K562 (cell line): ENCODE results near the gene SERPINA10. TPM values are rescaled to one million over a fixed set of nuclear protein-coding genes. Genes with fewer than 3 reads are reported as not detected.

Experiments
- ATAC-seq: fragments of 200-7000 bp; cut with Tn5 transposase; 3 replicates; pipeline ENCODE4 v1.9.1; 2020; ENCODE audit warnings: moderate library complexity
- BruUV-seq: library from RNA; stranded (reverse); fragments of 400-500 nt; replicated peaks from 2 replicates; lab custom pipeline; 2021; lab: Mats Ljungman, UMichigan
- CTCF ChIA-PET: fragments of 300-600 bp; formaldehyde crosslinking; extraction: SDS; loops from one replicate; lab custom pipeline; 2021; ENCODE audit warnings: low intra/inter-chr PET ratio; lab: Yijun Ruan, JAX
- POLR2A ChIA-PET: fragments of 300-600, 350-650 bp; sonication (Branson Sonifier 250); formaldehyde crosslinking; extraction: SDS; loops from one replicate; lab custom pipeline; 2021; ENCODE audit warnings: antibody characterized with exemption, inconsistent platforms; lab: Yijun Ruan, JAX
- DNase-seq, 4 experiments: peaks; one replicate each; pipeline versions ENCODE4 v3.0.0 to v3.0.0-alpha.2; 2011 to 2018; ENCODE audit warnings: low spot score in 3 of 4, mixed read lengths in 3 of 4; ENCODE audit errors: extremely low read depth in 1 of 4
- FAIRE-seq: peaks from 2 replicates; lab custom pipeline; 2011; peaks lifted over from hg19 to GRCh38; lab: Jason Lieb, UNC
- H2AFZ ChIP-seq: 2 replicates; pipeline ENCODE4 v1.6.0; 2011; ENCODE audit warnings: low read depth, low read length, control low read depth, inconsistent platforms
- H3K27ac ChIP-seq: fragments of 200-600 bp; 3 replicates; pipeline ENCODE4 v1.8.0; 2011; ENCODE audit warnings: low read depth, mild to moderate bottlenecking, control low read depth, inconsistent platforms, low read length, moderate library complexity, mixed read lengths; ENCODE audit errors: extremely low read depth
- H3K27me3 ChIP-seq, 2 experiments: fragments of 300-600 bp in 1 of 2; 2 replicates in 1 of 2; 3 replicates in 1 of 2; pipeline versions ENCODE4 v1.6.0 to v1.8.0; 2011; ENCODE audit warnings: inconsistent platforms in 2 of 2, low read length in 2 of 2, mild to moderate bottlenecking in 1 of 2, mixed read lengths in 1 of 2, moderate library complexity in 1 of 2; ENCODE audit not compliant: control insufficient read depth in 2 of 2, insufficient read depth in 2 of 2
- H3K36me3 ChIP-seq: fragments of 300-600 bp; 3 replicates; pipeline ENCODE4 v1.8.0; 2011; ENCODE audit warnings: mild to moderate bottlenecking, low read length, inconsistent platforms; ENCODE audit not compliant: control insufficient read depth, insufficient read depth
- H3K4me1 ChIP-seq, 2 experiments: fragments of 200-600 bp in 1 of 2; replicated peaks in 1 of 2; 2 replicates in 1 of 2; 3 replicates in 1 of 2; pipeline versions ENCODE4 v1.5.1 to v1.8.0; 2011; ENCODE audit warnings: inconsistent platforms in 2 of 2, low read length in 2 of 2, mild to moderate bottlenecking in 1 of 2, mixed read lengths in 1 of 2, moderate library complexity in 1 of 2; ENCODE audit not compliant: control insufficient read depth in 2 of 2, insufficient read depth in 2 of 2
- H3K4me2 ChIP-seq: 2 replicates; pipeline ENCODE4 v1.6.1; 2011; ENCODE audit warnings: low read length, control low read depth, inconsistent platforms, mixed read lengths; ENCODE audit not compliant: insufficient read depth
- H3K4me3 ChIP-seq: fragments of 200-600 bp; sonication (generic), shearing (Covaris generic); 2 replicates; pipeline ENCODE4 v1.5.1; 2016; ENCODE audit warnings: control low read depth, inconsistent platforms
- H3K79me2 ChIP-seq: fragments of 200-600 bp; 3 replicates; pipeline ENCODE4 v1.8.0; 2011; ENCODE audit warnings: low read length, inconsistent platforms; ENCODE audit not compliant: control insufficient read depth, insufficient read depth
- H3K9ac ChIP-seq, 2 experiments: 2 replicates each; pipeline versions ENCODE4 v1.6.0 to v1.6.1; 2011; ENCODE audit warnings: low read depth in 2 of 2, low read length in 2 of 2, control low read depth in 1 of 2, inconsistent platforms in 1 of 2, mild to moderate bottlenecking in 1 of 2, mixed read lengths in 1 of 2; ENCODE audit not compliant: insufficient read depth in 1 of 2
- H3K9me1 ChIP-seq: one replicate; pipeline ENCODE4 v1.6.0; 2011; ENCODE audit warnings: inconsistent platforms, mild to moderate bottlenecking, low read length, moderate library complexity; ENCODE audit not compliant: control insufficient read depth, insufficient read depth
- H3K9me3 ChIP-seq: replicated peaks from 2 replicates; pipeline ENCODE4 v1.5.1; 2011; ENCODE audit warnings: low read depth, low read length, inconsistent platforms; ENCODE audit not compliant: control insufficient read depth, insufficient read depth
- H4K20me1 ChIP-seq: replicated peaks from 2 replicates; pipeline ENCODE4 v1.6.1; 2011; ENCODE audit warnings: low read length, inconsistent platforms, mixed read lengths; ENCODE audit not compliant: control insufficient read depth, insufficient read depth
- BACH1 ChIP-seq: fragments of 200-800 bp; sonication (Bioruptor generic); IDR thresholded peaks from 2 replicates; pipeline ENCODE4 v1.6.1; 2016; ENCODE audit warnings: missing genetic modification characterization, missing compliant biosample characterization
- CTBP1 ChIP-seq: fragments of 450-650 bp; IDR thresholded peaks from 2 replicates; pipeline ENCODE4 v1.6.1; 2016; ENCODE audit warnings: borderline replicate concordance
- ETV1 ChIP-seq: fragments of 450-650 bp; conservative IDR thresholded peaks from 2 replicates; pipeline ENCODE4 v1.6.1; 2016; ENCODE audit warnings: missing genetic modification characterization, control low read depth, low read depth, missing compliant biosample characterization
- GABPA ChIP-seq: fragments of 200-800 bp; sonication (Bioruptor generic); conservative IDR thresholded peaks from 2 replicates; pipeline ENCODE4 v1.6.1; 2016; ENCODE audit warnings: low read depth, missing genetic modification characterization, missing compliant biosample characterization
- MAFK ChIP-seq: IDR thresholded peaks from 2 replicates; pipeline ENCODE4 v1.6.1; 2011; ENCODE audit warnings: low read length, improper control_type of control experiment
- MAX ChIP-seq: sonication (generic); formaldehyde crosslinking; IDR thresholded peaks from 2 replicates; pipeline ENCODE4 v1.9.0; 2022; ENCODE audit warnings: mild to moderate bottlenecking, missing genetic modification reagents
- NCOA4 ChIP-seq: fragments of 450-650 bp; IDR thresholded peaks from 2 replicates; pipeline ENCODE4 v1.6.1; 2018; ENCODE audit warnings: mild to moderate bottlenecking; ENCODE audit not compliant: partially characterized antibody
- PHB ChIP-seq: fragments of 250-450 bp; sonication (Bioruptor Pico); IDR thresholded peaks from 2 replicates; pipeline ENCODE4 v1.5.0; 2021
- POLR3A ChIP-seq: IDR thresholded peaks from 2 replicates; pipeline ENCODE4 v1.6.1; 2011; ENCODE audit warnings: borderline replicate concordance, mild to moderate bottlenecking, moderate library complexity; ENCODE audit not compliant: insufficient read length, insufficient read depth; ENCODE audit errors: extremely low read depth
- RBM14 ChIP-seq: fragments of 200-400 bp; formaldehyde crosslinking; IDR thresholded peaks from 2 replicates; pipeline ENCODE4 v1.6.1; 2018; ENCODE audit warnings: low read depth, mild to moderate bottlenecking, low read length, moderate library complexity, borderline replicate concordance; ENCODE audit not compliant: insufficient read depth
- TAF7 ChIP-seq: fragments of 450-650 bp; IDR thresholded peaks from 2 replicates; pipeline ENCODE4 v1.6.1; 2016; ENCODE audit warnings: missing genetic modification characterization, missing compliant biosample characterization
- ZBTB33 ChIP-seq: sonication (generic); formaldehyde crosslinking; IDR thresholded peaks from 2 replicates; pipeline ENCODE4 v1.8.1; 2023; ENCODE audit warnings: mild to moderate bottlenecking, missing genetic modification reagents
- ZC3H4 ChIP-seq: sonication (generic); formaldehyde crosslinking; IDR thresholded peaks from 2 replicates; pipeline ENCODE4 v1.9.0; 2021; ENCODE audit warnings: missing genetic modification reagents, borderline replicate concordance
- ZNF263 ChIP-seq: sonication (generic); formaldehyde crosslinking; IDR thresholded peaks from 2 replicates; pipeline ENCODE4 v1.8.0; 2022; ENCODE audit warnings: mild to moderate bottlenecking, missing genetic modification reagents, borderline replicate concordance
- ZNF589 ChIP-seq: fragments of 200-800 bp; sonication (Bioruptor generic); IDR thresholded peaks from 2 replicates; pipeline ENCODE4 v1.6.1; 2016; ENCODE audit warnings: low read depth, missing genetic modification characterization, missing compliant biosample characterization
- ZNF695 ChIP-seq: fragments of 450-650 bp; formaldehyde crosslinking; IDR thresholded peaks from 2 replicates; pipeline ENCODE4 v1.4.0; 2020; ENCODE audit warnings: mild to moderate bottlenecking, moderate library complexity
- WGBS: fragments of 100-300 bp; shearing (Covaris generic); methylation state at CpG from one replicate; pipeline ENCODE4 v1.1.6; 2016; ENCODE audit warnings: low coverage, mixed read lengths; ENCODE audit not compliant: insufficient coverage; ENCODE audit errors: missing lambda C conversion rate; 5-methylcytosine and 5-hydroxymethylcytosine counted together
- in situ Hi-C: fragments of 300-500 bp; cut with MboI; formaldehyde crosslinking; loops from 4 replicates; pipeline ENCODE4 v1.15.0; 2018; ENCODE audit warnings: inconsistent platforms, mixed read lengths
- intact Hi-C: fragments of 100-400 bp; cut with micrococcal nuclease; formaldehyde crosslinking; loops from 2 replicates; pipeline ENCODE4 v1.14.2; 2022
- polyA plus RNA-seq, 8 experiments: library from polyadenylated mRNA; depleted of rRNA in 4 of 8; stranded (reverse) in 5 of 8; unstranded in 3 of 8; fragments of >200 nt; fragmentation: Nextera tagmentation in 2 of 8; fragmentation: Illumina TruSeq in 1 of 8; extraction: Ambion mirVana in 2 of 8; extraction: Trizol in 1 of 8; gene quantifications; 2 replicates each; pipeline versions ENCODE4 v1.2.1 to v1.2.3, GENCODE V29; 2011 to 2014; ENCODE audit warnings: inconsistent platforms in 1 of 8, missing spikeins in 1 of 8
- total RNA-seq, 7 experiments: library from RNA; depleted of rRNA in 6 of 7; stranded (reverse); fragments of >200 nt in 6 of 7; fragmentation: Illumina TruSeq in 2 of 7; extraction: Trizol in 2 of 7; gene quantifications; 2 replicates each; pipeline versions ENCODE4 v1.2.1 to v1.2.3, GENCODE V29; 2011 to 2021; ENCODE audit warnings: low replicate concordance in 1 of 7
- TF ChIP-seq, protein P1 (sequence below): fragments of 450-650 bp; formaldehyde crosslinking; IDR thresholded peaks from 2 replicates; pipeline ENCODE4 v1.4.0; 2020; ENCODE audit warnings: mild to moderate bottlenecking, moderate library complexity

SERPINA10 gene
- total and polyA plus RNA-seq, 9 of the 15 experiments (the other 6 are each of a cell fraction or from before 2014, with no cell fraction given): not detected

DNA sequence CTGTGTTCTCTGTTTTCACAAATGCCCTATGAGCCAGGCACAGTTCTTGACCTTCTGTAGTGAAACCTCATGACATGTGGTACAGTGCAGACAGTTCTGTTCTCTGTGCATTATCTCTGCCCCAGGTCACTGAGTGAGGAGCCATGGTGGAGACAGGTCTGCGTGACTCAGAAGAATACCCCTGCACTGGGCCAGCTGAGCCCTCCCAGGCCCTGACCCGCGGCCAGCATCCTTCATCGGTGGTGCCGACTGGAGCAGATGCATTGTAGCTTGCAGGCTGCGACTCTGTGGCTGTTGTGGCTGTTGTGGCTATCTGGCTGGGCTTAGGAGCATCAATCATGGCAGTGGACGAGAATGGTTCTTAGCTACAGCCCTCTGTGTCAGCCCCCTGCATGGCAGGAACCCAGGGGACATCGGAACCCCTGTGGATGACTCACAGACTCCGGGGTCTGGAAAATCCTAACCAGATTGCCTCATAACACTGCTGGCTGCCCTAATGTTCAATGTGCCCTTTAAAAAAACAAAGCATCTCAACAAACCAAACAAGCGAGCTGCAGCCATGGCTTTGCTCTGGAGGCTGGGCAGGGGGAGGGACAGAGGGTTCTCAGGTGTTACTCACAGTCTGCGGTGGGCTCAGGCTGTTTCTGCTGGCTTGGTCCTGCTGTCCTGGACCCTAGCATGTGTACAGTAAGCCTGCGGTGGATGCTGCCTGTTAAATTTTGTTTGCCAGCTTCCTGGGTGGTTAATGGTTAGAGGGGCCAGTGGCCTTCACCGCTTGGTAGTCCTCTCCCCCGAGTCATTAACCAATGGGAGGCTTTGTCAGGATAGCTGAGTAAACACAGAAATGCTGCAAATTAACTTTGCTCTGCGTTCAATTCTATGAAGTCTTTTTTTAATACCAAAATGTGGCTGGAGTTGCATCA is 29.8 kb upstream of the SERPINA10 start, which contains the start of gene SERPINA6:
SERPINA6 (minus strand) TSS at position 689 of the 923 bp plus-strand sequence. CDS start 8,688 bp downstream, outside the sequence.
- no peak for TF ChIP-seq POLR3A
- TF ChIP-seq ZC3H4 (CRISPR knock-in tag): no peak
- TF ChIP-seq ZBTB33: no peak
- TF ChIP-seq PHB: no peak
- no peak for TF ChIP-seq TAF7
- TF ChIP-seq GABPA (tag): no peak
- no peak for TF ChIP-seq MAX (CRISPR knock-in tag)
- TF ChIP-seq CTBP1: no peak
- no peak for TF ChIP-seq RBM14
- no peak for TF ChIP-seq BACH1
- no peak for TF ChIP-seq ZNF589 (CRISPR knock-in tag)
- no peak for TF ChIP-seq MAFK
- no peak for TF ChIP-seq ETV1 (tag)
- no peak for TF ChIP-seq ZNF695 (CRISPR knock-in tag)
- TF ChIP-seq ZNF263 (CRISPR knock-in tag): no peak
- TF ChIP-seq, protein P1, sequence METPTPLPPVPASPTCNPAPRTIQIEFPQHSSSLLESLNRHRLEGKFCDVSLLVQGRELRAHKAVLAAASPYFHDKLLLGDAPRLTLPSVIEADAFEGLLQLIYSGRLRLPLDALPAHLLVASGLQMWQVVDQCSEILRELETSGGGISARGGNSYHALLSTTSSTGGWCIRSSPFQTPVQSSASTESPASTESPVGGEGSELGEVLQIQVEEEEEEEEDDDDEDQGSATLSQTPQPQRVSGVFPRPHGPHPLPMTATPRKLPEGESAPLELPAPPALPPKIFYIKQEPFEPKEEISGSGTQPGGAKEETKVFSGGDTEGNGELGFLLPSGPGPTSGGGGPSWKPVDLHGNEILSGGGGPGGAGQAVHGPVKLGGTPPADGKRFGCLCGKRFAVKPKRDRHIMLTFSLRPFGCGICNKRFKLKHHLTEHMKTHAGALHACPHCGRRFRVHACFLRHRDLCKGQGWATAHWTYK: no peak
- no peak for TF ChIP-seq NCOA4
- no peak for FAIRE-seq
- no peak within 1 kb of the TSS for H3K4me3 ChIP-seq
- no peaks in the 10 kb centered on the region for H3K4me1 ChIP-seq
- H3K36me3 ChIP-seq: no peaks in the 10 kb centered on the region
- intact Hi-C loops (no loop called here), in situ Hi-C loops (no loop called here)
- no peaks in the 10 kb centered on the region for H3K9me1 ChIP-seq
- H3K27me3 ChIP-seq: no peaks in the 10 kb centered on the region
- no peak for ATAC-seq
- H3K27ac ChIP-seq: no peak within 1 kb of the TSS
- BruUV-seq: no TSS peak
- H3K9me3 ChIP-seq: no peaks in the 10 kb centered on the region
- ChIA-PET POLR2A (no interaction called here), CTCF (no interaction called here)
- no peak within 1 kb of the TSS for H3K9ac ChIP-seq
- H3K79me2 ChIP-seq: no peaks in the 10 kb centered on the region
- WGBS: 2% methylated on average over 15 of the region's 15 CpGs
- no peak for DNase-seq
- H4K20me1 ChIP-seq: no peaks in the 10 kb centered on the region
- no peak within 1 kb of the TSS for H3K4me2 ChIP-seq
- no peak within 1 kb of the TSS for H2AFZ ChIP-seq
